Osteocyte (in vitro differentiated cells): Measurements from ENCODE around the gene CCDC87. TPM values are rescaled to one million over a fixed set of nuclear protein-coding genes. Genes with fewer than 3 reads are reported as not detected.

ENCODE experiments used
- DNase-seq: peaks from one replicate; pipeline ENCODE4 v3.0.0; 2021; ENCODE audit warnings: mixed read lengths; ENCODE audit not compliant: unreplicated experiment; ENCODE audit errors: extremely low spot score
- H3K27ac Mint-ChIP-seq: one replicate; pipeline ENCODE4 v1.8.0; 2021; ENCODE audit warnings: mild to moderate bottlenecking, mixed read lengths; ENCODE audit not compliant: unreplicated experiment
- H3K27me3 Mint-ChIP-seq: one replicate; pipeline ENCODE4 v1.8.0; 2021; ENCODE audit warnings: mixed read lengths; ENCODE audit not compliant: unreplicated experiment
- H3K36me3 Mint-ChIP-seq: one replicate; pipeline ENCODE4 v1.8.0; 2021; ENCODE audit warnings: mixed read lengths; ENCODE audit not compliant: unreplicated experiment
- H3K4me1 Mint-ChIP-seq: one replicate; pipeline ENCODE4 v1.8.0; 2021; ENCODE audit warnings: mixed read lengths; ENCODE audit not compliant: unreplicated experiment
- H3K4me3 Mint-ChIP-seq: one replicate; pipeline ENCODE4 v1.8.0; 2021; ENCODE audit warnings: mild to moderate bottlenecking, moderate library complexity, mixed read lengths; ENCODE audit not compliant: unreplicated experiment
- H3K9me3 Mint-ChIP-seq: one replicate; pipeline ENCODE4 v1.8.0; 2021; ENCODE audit warnings: mixed read lengths; ENCODE audit not compliant: unreplicated experiment
- CTCF ChIP-seq: fragments of 200-600 bp; sonication (generic); IDR thresholded peaks from 2 replicates; pipeline ENCODE4 v1.5.0; 2021; ENCODE audit warnings: antibody characterized with exemption, mild to moderate bottlenecking, moderate library complexity
- total RNA-seq: library from RNA; stranded (reverse); gene quantifications from 2 replicates; pipeline ENCODE4 v1.2.1, GENCODE V29; 2021

CCDC87 gene
- total RNA-seq, 1 donor from 2014 or later: 0.19 TPM

GRCh38 chr11:66554602-66555001 lies 38.3 kb downstream of the CCDC87 start:
- TF ChIP-seq CTCF: no peak
- DNase-seq: no peak
- H3K4me3 Mint-ChIP-seq: no peak overlapping the region
- no peaks in the 10 kb centered on the region for H3K4me1 Mint-ChIP-seq
- H3K27ac Mint-ChIP-seq: no peak overlapping the region
- H3K36me3 Mint-ChIP-seq: no peaks in the 10 kb centered on the region
- no peaks in the 10 kb centered on the region for H3K9me3 Mint-ChIP-seq
- H3K27me3 Mint-ChIP-seq: no peaks in the 10 kb centered on the region

GRCh38 chr11:66550887-66551286 lies 42.0 kb downstream of the CCDC87 start:
- no peak for DNase-seq
- H3K9me3 Mint-ChIP-seq: no peaks in the 10 kb centered on the region
- peaks cover 13% of the 10 kb centered on the region for H3K4me1 Mint-ChIP-seq
- TF ChIP-seq CTCF: no peak
- H3K27me3 Mint-ChIP-seq: peaks cover 5% of the 10 kb centered on the region
- no peaks in the 10 kb centered on the region for H3K36me3 Mint-ChIP-seq
- H3K4me3 Mint-ChIP-seq: no peak overlapping the region
- H3K27ac Mint-ChIP-seq: no peak overlapping the region

- no peak for DNase-seq
- Mint-ChIP-seq H3K27me3 (peaks cover 5% of the 10 kb centered on the region), H3K4me1 (peaks cover 17% of the 10 kb centered on the region), H3K9me3 (no peaks in the 10 kb centered on the region), H3K36me3 (no peaks in the 10 kb centered on the region), H3K4me3 (no peak overlapping the region), H3K27ac (no peak overlapping the region)
- no peak for TF ChIP-seq CTCF
Measured at GRCh38 chr11:66549696-66550095, 43.2 kb downstream of the CCDC87 start.

- no peaks in the 10 kb centered on the region for H3K36me3 Mint-ChIP-seq
- H3K27me3 Mint-ChIP-seq: peaks cover 5% of the 10 kb centered on the region
- H3K4me1 Mint-ChIP-seq: peaks cover 22% of the 10 kb centered on the region
- H3K4me3 Mint-ChIP-seq: no peak overlapping the region
- TF ChIP-seq CTCF: no peak
- no peak for DNase-seq
- H3K27ac Mint-ChIP-seq: no peak overlapping the region
- no peaks in the 10 kb centered on the region for H3K9me3 Mint-ChIP-seq
Measured at GRCh38 chr11:66548774-66549630, 43.9 kb downstream of the CCDC87 start.

- H3K27me3 Mint-ChIP-seq: peaks cover 5% of the 10 kb centered on the region
- no peak overlapping the region for H3K27ac Mint-ChIP-seq
- H3K4me3 Mint-ChIP-seq: no peak overlapping the region
- peaks cover 4% of the 10 kb centered on the region for H3K36me3 Mint-ChIP-seq
- peaks cover 22% of the 10 kb centered on the region for H3K4me1 Mint-ChIP-seq
- DNase-seq: no peak
- no peak for TF ChIP-seq CTCF
- H3K9me3 Mint-ChIP-seq: no peaks in the 10 kb centered on the region
Measured at GRCh38 chr11:66548041-66548440, 44.8 kb downstream of the CCDC87 start.
